NCI-H2029 treated with DMSO at 0.1 percent for 48 hours (cell line): ENCODE data around the gene AP1M2.
A peak's percentile ranks its signal among the peaks of the same experiment; 100 is the strongest.

ENCODE experiments used
- DNase-seq: peaks from one replicate; lab custom pipeline; 2025; lab: John Stamatoyannopoulos, UW

The AP1M2 gene

DNA sequence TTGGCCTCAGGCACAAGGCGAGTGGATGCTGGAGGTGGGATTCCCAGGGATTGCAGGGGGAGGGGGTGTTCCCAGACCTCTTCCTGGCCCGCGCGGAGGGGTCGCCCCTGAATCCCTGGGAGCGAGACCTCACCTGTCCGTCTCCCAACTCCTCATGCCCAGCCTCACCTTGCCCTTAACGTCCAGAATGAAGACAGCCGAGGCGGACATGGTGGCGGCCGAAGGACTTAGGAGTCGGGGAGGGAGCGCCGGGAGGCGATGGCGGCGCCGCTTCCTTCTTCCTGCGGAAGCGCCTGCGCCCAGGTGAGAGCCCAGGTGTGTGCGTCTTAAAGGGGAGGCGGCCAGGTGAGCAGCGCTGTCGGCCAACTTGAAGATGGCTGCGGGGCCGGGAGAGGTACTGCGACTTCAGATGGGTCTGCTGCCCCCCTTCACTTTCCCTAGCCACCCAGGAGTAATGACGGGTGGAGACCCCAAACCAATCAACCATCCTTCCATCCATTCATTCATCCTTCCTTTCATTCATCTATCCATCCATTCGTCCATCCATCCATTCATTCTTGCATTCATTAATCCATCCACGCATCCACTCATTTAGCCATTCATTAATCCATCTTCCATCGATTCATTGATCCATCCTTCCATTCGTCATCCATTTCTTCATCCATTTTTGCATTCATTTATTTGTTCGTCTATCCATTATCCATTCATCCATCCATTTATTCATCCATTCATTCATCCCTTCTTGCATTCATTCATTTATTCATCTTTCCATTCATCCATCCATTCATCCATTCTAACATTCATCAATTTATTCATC is at the start of gene AP1M2:
TSS of gene AP1M2 (minus strand) at position 291 of the 817 bp plus-strand sequence. CDS start at position 210, 81 bp downstream.
- DNase-seq = no peak

DNA sequence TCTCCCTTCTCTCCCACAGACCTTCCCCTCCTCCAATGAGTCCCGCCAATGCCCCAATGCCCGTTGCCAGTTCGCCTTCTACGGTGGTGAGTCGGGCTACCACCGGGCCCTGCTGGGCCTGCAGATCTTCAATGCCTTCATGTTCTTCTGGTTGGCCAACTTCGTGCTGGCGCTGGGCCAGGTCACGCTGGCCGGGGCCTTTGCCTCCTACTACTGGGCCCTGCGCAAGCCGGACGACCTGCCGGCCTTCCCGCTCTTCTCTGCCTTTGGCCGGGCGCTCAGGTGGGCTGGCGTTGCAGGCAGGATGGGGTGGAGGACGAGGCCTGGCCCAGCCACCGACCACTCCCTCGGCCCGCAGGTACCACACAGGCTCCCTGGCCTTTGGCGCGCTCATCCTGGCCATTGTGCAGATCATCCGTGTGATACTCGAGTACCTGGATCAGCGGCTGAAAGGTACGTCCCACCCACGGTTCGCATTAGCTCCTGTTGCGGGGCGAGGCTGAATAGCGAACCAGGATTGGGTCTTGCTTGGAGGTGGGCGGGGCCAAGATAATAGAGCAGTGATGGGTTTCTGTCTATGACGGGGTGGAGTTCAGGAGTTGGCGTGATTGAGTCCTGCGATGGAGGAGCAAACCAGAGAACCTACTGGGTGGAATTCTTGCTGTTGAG is 49.3 kb upstream of the AP1M2 start:
- DNase-seq = no peak

DNA sequence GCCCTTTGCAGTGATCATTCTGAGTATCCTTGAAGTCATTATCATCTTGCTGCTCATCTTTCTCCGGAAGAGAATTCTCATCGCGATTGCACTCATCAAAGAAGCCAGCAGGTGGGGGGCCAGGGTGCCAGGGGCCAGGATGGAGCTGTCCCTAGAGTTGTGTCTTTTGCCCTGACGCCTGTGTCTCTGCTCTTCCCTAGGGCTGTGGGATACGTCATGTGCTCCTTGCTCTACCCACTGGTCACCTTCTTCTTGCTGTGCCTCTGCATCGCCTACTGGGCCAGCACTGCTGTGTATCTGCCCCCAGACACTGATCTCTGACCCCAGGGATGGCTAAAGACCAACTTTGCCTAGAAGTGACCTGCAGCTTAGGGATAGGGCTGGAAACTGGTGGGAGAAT is 47.9 kb upstream of the AP1M2 start:
- no peak for DNase-seq

DNA sequence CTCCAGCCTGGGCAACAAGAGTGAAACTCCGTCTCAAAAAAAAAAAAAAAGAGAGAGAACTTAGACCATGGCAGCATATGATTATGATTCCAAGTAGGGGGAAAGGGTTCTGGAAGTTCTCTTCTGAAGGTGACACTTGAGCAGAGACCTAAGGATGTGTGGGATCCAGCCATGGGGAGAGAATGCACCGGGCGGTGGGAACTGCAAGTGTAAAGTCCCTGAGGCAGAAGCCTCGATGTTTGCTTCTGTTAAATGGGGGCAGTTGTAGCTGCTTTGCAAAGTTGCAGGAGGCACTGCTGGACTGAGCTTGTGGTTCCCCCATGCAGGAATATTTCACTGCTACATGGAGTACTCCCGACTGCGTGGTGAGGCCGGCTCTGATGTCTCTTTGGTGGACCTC is 47.3 kb upstream of the AP1M2 start:
- DNase-seq = no peak

DNA sequence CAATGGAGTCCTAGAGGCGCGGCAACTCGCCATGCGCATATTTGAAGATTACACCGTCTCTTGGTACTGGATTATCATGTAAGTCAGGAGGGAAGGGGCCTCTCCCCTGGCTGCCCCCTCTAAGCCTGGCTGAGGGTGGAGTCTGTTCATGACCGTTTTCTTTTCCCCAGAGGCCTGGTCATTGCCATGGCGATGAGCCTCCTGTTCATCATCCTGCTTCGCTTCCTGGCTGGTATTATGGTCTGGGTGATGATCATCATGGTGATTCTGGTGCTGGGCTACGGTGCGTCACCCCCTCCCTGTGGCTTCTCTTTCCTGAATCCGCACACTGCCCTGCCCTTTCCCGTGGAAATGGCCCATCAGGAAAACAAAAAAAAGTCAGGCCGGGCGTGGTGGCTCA is 44.8 kb upstream of the AP1M2 start:
- no peak for DNase-seq

DNA sequence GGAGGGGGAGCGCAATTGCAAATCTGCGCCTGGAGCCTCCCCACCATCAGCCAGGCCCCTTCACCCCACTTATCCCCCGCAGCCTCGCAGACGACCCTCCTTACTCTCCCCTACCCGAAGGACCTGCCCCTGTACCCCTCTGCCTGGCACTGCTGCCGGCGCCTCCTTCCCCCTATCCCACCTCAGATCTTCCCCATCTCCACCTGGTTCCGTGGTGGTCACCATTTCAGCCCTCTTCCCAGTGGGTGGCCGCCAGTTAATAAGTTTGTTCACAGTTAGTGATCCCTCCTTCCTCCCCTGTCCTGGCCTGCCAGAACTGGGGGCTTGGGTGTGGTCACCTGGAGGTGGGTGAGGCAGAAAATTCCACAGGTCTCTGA is 38.6 kb upstream of the AP1M2 start:
- DNase-seq = no peak

DNA sequence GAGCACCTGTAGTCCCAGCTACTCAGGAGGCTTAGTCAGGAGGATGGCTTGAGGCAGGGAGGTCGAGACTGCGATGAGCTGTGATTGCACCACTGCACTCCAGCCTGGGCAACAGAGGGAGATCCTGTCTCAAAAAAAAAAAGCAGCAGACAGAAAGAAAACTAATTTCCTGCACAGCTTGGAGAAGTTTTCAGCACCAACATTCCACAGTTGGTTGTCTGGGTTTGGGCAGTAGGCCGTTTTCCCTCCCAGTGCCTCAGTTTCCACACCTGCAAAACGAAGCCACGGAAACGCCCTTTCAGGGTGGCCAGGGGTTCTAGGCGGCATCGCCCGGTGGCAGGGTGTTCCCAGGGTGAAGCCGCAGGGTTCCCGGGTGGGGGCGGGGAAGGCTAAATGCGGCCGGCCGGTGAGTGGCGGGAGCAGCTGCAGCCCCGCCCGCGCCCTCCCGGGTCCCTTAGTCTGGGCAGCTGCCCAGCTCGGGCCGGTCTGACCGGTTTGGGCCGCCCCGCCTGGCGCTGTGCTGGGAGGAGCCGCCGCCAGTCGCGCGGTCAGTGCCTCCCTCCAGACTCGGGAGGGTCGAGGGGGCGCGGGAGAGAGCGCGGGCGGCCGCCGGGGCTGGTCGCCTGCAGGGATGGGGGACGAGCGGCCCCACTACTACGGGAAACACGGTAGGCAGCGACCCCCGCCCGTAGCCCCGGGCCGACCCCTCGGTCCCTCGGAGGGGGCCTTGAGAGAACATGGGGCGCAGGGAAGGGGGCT is 38.1 kb upstream of the AP1M2 start, which contains the start of gene SLC44A2:
TSS of gene SLC44A2 (plus strand) at position 551 of the 759 bp plus-strand sequence. CDS start at position 632, 81 bp downstream.
- DNase-seq = peak; percentile 23

DNA sequence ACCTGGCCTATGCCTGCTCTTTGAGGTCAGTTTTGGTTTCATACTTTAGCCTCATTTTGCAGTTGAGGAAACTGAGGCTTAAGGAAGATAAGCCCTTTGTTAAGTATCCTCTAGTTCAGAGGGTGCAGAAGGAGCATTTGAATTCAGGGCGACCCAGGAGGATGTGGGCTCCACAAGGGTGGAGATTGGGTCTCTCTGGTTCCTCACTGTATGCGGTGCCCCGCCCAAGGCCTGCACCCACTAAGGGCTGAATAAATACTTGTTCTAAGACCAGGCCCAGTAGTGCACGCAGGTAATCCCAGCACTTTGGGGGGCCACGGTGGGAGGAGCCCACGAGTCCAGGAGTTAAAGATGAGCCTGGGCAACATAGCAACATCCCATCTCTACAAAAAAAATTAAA is 37.5 kb upstream of the AP1M2 start:
- no peak for DNase-seq

DNA sequence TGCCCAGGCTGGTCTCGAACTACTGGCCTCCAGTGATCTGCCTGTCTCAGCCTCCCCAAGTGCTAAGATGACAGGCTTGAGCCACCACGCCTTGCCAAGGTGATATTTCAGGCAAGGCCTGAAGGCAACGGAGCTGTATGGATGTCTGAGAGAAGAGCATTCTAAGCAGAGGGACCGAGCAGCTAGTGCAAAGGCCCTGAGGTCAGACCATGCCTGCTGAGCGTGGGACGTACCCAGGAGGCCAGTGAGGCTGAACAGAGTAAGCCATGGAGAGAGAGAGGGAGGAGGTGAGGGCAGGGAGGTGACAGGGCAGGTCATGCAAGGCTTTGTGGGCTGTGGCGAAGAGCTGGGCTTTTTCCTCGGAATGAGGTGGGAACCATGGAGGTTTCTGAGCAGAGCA is 34.9 kb upstream of the AP1M2 start:
- DNase-seq = no peak

DNA sequence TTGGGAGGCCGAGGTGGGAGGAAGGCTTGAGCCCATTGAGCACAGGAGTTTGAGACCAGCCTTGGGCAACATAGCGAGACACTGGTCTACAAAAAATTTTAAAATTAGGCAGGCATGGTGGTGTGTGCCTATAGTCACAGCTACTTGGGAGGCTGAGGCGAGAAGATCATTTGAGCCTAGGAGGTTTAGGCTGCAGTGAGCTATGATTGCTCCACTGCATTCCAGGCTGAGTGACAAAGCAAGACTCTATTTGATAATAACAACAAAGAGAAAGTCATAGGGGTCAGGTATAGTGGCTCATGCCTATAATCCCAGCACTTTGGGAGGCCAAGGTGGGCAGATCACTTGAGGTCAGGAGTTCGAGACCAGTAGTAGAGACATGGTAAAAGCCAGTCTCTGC is 33.7 kb upstream of the AP1M2 start:
- no peak for DNase-seq

DNA sequence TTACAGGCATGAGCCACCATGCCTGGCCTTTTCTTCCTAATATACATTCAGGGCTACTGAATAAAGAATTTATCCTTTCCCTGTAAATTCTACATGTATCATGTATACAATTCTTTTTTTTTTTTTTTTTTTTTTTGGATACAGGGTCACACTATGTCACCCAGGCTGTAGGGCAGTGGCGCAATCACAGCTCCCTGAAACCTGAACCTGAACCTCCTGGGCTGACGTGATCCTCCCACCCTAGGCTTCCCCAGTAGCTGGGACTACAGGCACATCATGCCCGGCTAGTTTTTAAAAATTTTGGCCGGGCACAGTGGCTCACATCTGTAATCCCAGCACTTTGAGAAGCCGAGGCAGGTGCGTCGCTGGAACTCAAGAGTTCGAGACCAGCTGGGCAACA is 31.7 kb upstream of the AP1M2 start:
- no peak for DNase-seq

DNA sequence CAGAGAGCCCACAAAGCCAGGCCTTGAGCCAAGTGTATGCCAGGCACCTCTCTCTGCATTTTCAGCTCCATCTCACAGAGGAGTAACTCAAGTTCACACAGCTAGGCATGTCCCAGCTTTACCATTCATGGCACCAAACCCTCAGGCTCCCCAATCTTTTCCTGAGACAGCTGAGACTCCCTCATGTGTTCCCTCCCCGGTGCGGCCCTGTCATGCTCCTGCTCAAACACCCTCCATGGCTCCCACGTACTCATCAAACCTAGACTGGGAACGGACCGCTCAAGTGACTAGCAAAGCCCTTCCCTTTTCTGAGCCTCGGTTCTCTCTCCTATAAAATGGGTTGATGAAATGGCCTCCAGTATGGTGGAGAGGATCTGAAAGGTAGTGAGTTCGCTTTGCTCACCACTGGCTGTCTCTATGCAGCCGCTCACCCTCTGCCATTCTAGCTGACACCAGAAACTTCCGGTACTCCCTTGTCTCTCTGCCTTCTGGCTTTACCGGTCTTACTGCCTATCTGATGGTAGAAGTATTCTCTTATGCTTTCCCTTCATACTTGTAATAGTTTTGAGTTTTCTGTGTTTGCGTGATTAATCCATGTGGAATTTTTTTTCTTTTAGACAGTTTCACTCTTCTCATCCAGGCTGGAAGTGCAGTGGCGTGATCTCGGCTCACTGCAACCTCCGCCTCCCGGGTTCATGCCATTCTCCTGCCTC is 30.5 kb upstream of the AP1M2 start:
- DNase-seq = no peak

DNA sequence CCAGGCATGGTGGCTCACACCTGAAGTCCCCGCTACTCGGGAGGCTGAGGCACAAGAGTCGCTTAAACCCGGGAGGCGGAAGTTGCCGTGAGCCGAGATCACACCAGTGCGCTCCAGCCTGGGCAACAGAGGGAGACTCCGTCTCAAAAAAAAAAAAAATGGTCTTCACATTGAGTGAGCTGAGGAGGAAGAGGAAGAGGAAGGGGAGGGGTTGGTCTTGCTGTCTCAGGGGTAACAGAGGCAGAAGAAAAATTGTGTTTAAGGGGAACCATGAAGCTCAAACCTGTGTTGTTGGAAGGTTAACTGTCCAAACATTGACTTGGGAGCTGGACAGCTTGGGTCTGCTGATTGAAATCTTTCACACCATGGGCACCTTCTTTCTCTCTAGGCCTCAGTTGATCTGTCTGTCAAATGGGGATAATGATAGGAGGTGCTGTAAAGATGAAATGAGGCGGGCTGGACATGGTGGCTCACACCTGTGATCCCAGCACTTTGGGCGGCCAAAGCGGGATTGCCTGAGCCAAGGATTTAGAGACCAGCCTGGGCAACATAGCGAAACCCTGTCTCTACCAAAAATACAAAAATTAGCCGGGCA is 28.4 kb upstream of the AP1M2 start:
- no peak for DNase-seq

DNA sequence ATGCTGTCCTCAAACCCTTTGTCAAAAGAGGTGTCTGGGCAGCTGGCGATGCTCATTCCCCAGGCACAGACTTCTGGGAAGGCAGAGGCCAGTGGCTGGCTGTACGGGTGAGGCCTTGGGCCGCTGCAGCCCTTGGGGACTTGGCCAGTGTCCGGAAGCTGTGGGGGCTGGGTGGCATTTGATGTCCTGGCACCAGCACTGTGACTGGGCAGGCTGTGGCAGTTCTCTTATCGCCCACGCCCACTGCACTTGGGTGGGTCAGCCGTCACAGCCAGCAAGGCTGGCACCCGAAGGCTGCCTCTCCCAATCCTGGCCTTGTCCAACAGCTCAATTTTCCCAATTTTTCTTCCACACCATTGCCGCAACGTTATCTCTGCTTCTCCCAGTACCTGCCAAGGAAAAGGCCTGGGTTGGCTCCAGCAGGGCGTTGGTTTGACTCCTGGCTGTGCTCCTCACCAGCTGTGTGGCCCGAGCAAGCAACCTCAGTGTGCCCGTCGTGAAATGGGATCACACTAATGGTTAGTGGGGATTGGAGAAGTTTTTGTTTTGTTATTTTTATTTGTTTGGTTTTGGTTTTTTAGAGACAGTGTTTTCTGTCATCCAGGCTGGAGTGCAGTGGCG is 25.5 kb upstream of the AP1M2 start:
- no peak for DNase-seq

DNA sequence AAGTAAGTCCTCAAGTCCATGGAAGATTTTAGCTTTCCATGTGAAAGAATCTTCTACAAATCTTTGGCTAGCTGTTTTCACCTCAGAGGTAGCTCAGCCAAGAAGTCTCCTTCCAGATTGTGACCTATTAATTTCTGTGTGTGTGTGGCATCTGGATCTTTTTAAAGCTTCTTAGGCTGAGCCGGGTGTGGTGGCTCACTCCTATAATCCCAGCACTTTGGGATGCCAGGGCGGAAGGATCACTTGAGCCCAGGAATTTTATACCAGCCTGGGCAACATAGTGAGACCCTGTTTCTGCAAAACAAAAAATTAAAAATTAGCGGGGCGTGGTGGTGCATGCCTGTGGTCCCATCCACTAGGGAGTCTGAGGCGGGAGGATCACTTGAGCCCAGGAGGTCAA is 24.8 kb upstream of the AP1M2 start:
- no peak for DNase-seq

DNA sequence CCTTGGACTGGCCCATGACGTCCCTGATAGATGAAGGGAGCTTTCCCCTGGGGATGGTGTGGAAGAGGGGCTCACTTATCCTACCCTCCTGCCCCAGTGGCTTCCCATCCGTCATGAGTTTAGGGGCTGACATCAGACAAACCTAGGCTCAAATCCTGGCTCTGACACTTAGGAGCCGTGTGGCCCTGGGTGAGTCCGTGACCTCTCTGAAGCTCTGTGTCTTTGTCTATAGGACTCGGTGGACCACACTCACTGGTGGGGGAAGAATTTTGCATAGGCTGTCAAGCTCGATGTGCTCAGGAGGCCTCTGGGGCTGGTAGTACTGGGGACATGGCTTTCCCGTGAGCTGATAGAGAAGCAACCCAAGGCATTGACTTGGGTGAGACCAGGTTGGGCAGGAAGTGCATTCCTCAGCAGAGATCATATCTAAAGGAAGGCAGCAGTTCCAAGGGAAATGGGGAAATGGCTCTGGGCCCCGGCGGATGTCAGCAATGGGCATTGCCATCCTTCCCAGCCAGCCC is 17.4 kb upstream of the AP1M2 start:
- no peak for DNase-seq

DNA sequence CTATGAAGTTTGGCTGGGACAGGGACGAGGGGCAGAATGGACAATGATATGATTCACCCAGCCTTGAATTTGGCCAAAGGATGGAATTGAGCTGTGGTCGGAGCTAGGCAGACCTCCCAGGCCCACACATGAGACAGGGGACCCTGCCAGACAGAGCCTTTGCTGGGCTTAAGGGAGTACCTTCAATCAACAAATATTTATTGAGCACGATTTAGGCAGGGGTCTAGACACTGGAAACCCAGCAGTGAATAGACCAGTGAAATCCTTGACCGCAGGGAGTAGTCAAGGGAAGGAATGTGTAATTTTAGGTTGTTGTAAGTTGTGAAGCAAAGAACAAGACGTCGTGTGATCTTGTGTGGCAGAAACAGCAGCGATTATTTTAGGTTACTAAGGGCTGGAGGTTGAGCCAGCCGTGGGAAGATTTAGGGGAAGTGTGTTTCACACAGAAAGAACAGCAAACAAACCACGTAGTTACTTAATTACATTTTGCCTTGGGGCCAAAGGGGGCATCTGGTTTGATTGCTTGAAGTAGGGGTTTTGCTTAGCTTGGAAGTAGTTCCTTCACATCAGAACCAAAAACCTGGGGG is 16.9 kb upstream of the AP1M2 start:
- DNase-seq = no peak

DNA sequence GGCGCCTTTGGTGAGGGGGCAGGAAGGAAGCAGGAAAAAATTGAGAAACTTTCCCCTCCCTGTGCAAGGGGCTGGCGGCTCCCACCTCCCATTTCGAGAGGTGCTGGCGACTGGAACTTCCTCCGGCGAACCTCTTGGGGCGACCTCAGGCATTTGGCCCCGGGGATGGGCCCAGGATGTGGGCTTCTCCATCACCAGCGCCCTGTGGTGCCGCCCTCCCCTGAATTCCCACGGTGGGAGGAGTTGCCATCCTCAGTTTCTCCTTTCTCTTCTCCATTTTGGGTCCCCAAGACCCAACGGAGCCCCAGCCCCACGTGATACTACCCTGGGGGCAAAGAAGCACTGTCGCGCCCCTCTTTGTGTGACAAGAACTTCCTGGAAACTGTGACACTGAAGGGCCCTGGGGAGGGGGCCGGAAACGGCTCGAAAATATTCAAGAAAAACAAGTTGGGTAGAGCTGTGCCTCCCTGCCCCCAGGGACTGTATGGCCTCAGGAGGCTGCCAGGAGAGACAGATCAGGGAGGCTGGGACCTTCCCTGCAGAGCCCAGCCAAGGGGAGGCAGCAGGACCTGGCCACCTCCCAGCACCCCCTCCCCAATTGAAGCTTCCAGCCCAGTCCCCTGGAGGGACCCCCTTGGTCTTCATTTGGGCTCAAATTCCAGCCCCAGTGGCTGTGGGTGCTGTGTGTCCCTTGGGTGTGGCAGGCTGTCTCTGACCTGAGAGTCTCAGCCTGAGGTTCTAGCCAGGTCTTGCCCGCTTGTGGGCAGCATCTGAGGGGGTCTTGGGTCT is 16.2 kb upstream of the AP1M2 start:
- DNase-seq = no peak

DNA sequence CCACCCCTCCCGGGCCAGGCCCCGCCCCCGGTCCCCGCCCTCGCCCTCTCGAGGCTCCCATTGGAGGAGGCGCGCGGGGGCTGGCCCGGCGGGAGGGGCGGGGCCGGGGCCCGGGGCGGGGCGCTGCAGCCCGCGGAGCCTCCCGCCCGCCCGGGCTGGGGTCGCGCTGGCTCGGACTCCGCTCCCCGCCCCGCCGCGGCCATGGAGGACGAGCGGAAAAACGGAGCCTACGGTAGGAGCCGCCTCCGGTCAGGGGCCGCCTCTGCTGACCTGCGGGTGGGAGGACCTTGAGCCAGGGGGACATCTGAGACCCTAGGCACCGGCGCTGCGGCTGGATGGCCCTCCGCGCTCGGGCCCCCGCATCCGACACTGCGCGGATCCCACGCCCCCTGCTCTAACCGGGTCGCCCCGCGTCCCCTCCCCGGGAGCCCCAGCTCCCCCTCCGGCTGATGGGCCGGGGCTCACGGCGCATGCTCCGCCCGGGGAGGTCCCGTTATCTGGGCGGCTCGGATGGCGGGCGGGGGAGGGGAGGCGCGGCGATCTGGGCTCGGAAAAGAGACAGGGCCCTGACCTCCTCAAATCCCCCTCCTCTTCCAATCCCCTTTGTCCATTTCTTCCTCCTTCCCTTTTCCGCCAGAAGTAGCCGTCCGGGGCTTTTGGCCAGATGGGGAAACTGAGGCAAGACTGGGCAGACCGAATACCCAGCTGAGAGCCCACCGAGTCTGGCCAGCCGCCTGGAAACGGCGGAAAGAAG is 15.4 kb upstream of the AP1M2 start:
- no peak for DNase-seq
